ENCODE measurements around the gene SELENBP1.

DNA sequence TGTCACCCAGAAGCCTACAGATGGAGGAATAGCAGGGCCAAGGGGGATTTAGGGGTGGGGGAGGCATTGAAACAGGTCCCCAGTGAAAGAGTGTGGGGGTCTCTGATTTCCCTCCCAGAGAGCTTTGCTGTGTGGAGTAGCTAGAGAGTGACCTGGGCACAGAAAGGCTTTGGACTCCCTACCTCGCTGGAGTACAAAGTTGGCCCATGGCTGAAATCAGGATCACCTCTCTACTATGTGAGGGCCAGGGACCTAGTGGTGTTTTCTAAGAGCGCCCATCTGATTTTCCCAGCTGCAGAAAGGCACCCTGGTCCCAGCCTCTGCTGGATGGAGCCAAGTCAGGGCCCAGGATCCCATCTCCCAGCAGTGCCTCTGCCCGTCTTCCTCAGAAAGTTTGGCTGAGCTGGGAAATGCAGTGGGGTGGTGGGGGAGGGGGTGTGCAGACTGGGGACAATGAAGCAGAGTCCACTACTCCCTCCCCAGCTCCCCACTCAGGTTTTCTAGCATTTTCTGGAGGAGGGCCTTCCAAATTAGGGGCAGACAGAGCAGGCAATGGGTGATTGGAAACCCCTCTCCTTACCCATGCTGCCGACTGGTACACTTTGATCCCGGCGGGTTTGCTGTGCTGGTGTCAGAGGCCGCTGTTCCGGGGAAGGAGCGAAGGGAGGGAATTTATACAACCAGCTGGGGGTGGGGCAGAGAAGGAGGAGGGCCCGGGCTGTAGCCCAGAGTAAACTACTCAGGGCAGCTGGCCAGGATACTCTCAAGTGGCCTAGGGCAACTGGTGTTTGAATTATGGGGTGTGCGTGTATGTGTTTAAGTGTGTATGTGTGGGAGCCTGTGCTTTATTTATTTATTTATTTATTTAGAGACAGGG is at the start of gene SELENBP1:
- TF ChIP-seq POLR2A (IDR thresholded peaks at IDR 0.05) = no peak
- TF ChIP-seq, protein P1, sequence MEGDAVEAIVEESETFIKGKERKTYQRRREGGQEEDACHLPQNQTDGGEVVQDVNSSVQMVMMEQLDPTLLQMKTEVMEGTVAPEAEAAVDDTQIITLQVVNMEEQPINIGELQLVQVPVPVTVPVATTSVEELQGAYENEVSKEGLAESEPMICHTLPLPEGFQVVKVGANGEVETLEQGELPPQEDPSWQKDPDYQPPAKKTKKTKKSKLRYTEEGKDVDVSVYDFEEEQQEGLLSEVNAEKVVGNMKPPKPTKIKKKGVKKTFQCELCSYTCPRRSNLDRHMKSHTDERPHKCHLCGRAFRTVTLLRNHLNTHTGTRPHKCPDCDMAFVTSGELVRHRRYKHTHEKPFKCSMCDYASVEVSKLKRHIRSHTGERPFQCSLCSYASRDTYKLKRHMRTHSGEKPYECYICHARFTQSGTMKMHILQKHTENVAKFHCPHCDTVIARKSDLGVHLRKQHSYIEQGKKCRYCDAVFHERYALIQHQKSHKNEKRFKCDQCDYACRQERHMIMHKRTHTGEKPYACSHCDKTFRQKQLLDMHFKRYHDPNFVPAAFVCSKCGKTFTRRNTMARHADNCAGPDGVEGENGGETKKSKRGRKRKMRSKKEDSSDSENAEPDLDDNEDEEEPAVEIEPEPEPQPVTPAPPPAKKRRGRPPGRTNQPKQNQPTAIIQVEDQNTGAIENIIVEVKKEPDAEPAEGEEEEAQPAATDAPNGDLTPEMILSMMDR (IDR thresholded peaks at IDR 0.05) = no peak

Measured in testis (tissue), 2 donors.